Keratinocyte (primary cell): Measurements from ENCODE around the gene MRPL10. TPM values are rescaled to one million over a fixed set of nuclear protein-coding genes. Genes with fewer than 3 reads are reported as not detected.

Experiments
- DNase-seq: peaks from one replicate; pipeline ENCODE4 v3.0.0-alpha.2; 2011; ENCODE audit warnings: low read depth, missing footprints, low spot score
- FAIRE-seq: peaks from 2 replicates; lab custom pipeline; 2011; peaks lifted over from hg19 to GRCh38; lab: Jason Lieb, UNC
- H2AFZ ChIP-seq: 2 replicates; pipeline ENCODE4 v1.6.0; 2012; ENCODE audit warnings: low read length, control low read depth, inconsistent platforms; ENCODE audit not compliant: control insufficient read depth
- H3K27ac ChIP-seq: 2 replicates; pipeline ENCODE4 v1.5.1; 2011; ENCODE audit warnings: low read length; ENCODE audit not compliant: control insufficient read depth, insufficient read depth
- H3K27me3 ChIP-seq: 3 replicates; pipeline ENCODE4 v1.6.0; 2011; ENCODE audit warnings: low read length; ENCODE audit not compliant: control insufficient read depth, insufficient read depth; ENCODE audit errors: extremely low read depth
- H3K36me3 ChIP-seq, 2 experiments: 2 replicates in 1 of 2; 3 replicates in 1 of 2; pipeline ENCODE4 v1.5.1; 2011; ENCODE audit warnings: low read length in 2 of 2, mild to moderate bottlenecking in 1 of 2; ENCODE audit not compliant: control insufficient read depth in 2 of 2, insufficient read depth in 2 of 2; ENCODE audit errors: extremely low read depth in 1 of 2
- H3K4me1 ChIP-seq: 3 replicates; pipeline ENCODE4 v1.5.1; 2011; ENCODE audit warnings: low read length; ENCODE audit not compliant: control insufficient read depth, insufficient read depth; ENCODE audit errors: extremely low read depth
- H3K4me2 ChIP-seq: 3 replicates; pipeline ENCODE4 v1.6.0; 2011; ENCODE audit warnings: low read depth, low read length; ENCODE audit not compliant: control insufficient read depth, insufficient read depth; ENCODE audit errors: extremely low read depth
- H3K4me3 ChIP-seq, 3 experiments: fragments of 200-600 bp in 1 of 3; sonication (generic) in 1 of 3; 2 replicates in 2 of 3; 3 replicates in 1 of 3; pipeline ENCODE4 v1.5.1; 2011 to 2016; ENCODE audit warnings: low read length in 3 of 3, mild to moderate bottlenecking in 3 of 3, control low read depth in 2 of 3, inconsistent platforms in 1 of 3, low read depth in 1 of 3, mixed read lengths in 1 of 3, mixed run types in 1 of 3, moderate library complexity in 1 of 3; ENCODE audit not compliant: control insufficient read depth in 2 of 3, insufficient read depth in 2 of 3; ENCODE audit errors: extremely low read depth in 1 of 3
- H3K79me2 ChIP-seq: 2 replicates; pipeline ENCODE4 v1.6.0; 2012; ENCODE audit warnings: low read length; ENCODE audit not compliant: control insufficient read depth, insufficient read depth
- H3K9ac ChIP-seq: 3 replicates; pipeline ENCODE4 v1.6.0; 2011; ENCODE audit warnings: low read length; ENCODE audit not compliant: control insufficient read depth, insufficient read depth; ENCODE audit errors: extremely low read depth
- H3K9me1 ChIP-seq: 3 replicates; pipeline ENCODE4 v1.6.0; 2011; ENCODE audit warnings: low read length; ENCODE audit not compliant: control insufficient read depth, insufficient read depth; ENCODE audit errors: extremely low read depth
- H3K9me3 ChIP-seq: 2 replicates; pipeline ENCODE4 v1.5.1; 2012; ENCODE audit warnings: low read depth, low read length; ENCODE audit not compliant: control insufficient read depth
- H4K20me1 ChIP-seq: 3 replicates; pipeline ENCODE4 v1.6.0; 2011; ENCODE audit warnings: low read length; ENCODE audit not compliant: control insufficient read depth, insufficient read depth; ENCODE audit errors: extremely low read depth
- CTCF ChIP-seq, 3 experiments: IDR thresholded peaks in 1 of 3; conservative IDR thresholded peaks in 1 of 3; optimal IDR thresholded peaks in 1 of 3; 2 replicates in 2 of 3; 3 replicates in 1 of 3; pipeline versions ENCODE3 to v1.5.1; 2011; ENCODE audit warnings: low read length in 3 of 3, mild to moderate bottlenecking in 3 of 3, moderate library complexity in 2 of 3, control low read depth in 1 of 3, inconsistent platforms in 1 of 3; ENCODE audit not compliant: insufficient read depth in 2 of 3; ENCODE audit errors: extremely low read depth in 1 of 3
- EZH2 ChIP-seq: IDR thresholded peaks from one replicate; pipeline ENCODE4 v1.6.1; 2012; ENCODE audit warnings: inconsistent platforms, mild to moderate bottlenecking, low read length, moderate library complexity
- dilution Hi-C: fragments of 300-500 bp; cut with MboI; formaldehyde crosslinking; loops from one replicate; pipeline ENCODE4 v1.7.0; 2020; ENCODE audit warnings: low sequenced_read_pairs; ENCODE audit not compliant: extremely low pct_ligation_motif_present
- polyA plus RNA-seq, 5 experiments: library from polyadenylated mRNA; depleted of rRNA in 3 of 5; stranded (reverse) in 3 of 5; stranded (forward) in 1 of 5; unstranded in 1 of 5; fragments of >200 nt; gene quantifications; 1 replicate in 1 of 5; 2 replicates in 3 of 5; 3 replicates in 1 of 5; pipeline versions ENCODE4 v1.2.1 to v1.2.3, GENCODE V29; 2011 to 2012; ENCODE audit warnings: missing spikeins in 2 of 5, low read depth in 1 of 5, low replicate concordance in 1 of 5

MRPL10 gene
- polyA plus RNA-seq, 1 donor (not counting 4 experiments of a cell fraction or from before 2014, with no cell fraction given): 42.4 TPM

- no peak for FAIRE-seq
- no peaks in the 10 kb centered on the region for H3K9me1 ChIP-seq
Observed at GRCh38 chr17:47792979-47793378, 38.4 kb downstream of the MRPL10 start.

GRCh38 chr17:47792457-47792856, 38.9 kb downstream of the MRPL10 start:
- H3K27ac ChIP-seq: no peak overlapping the region
- no peak overlapping the region for H3K4me2 ChIP-seq
- no peak for TF ChIP-seq CTCF (optimal IDR thresholded peaks at IDR 0.05 in 1 of 3, IDR thresholded peaks at IDR 0.05 in 1 of 3, conservative IDR thresholded peaks at IDR 0.05 in 1 of 3; ENCODE audit: extremely low read depth in 1 of 3, insufficient read depth in 2 of 3, low read length in 3 of 3)
- TF ChIP-seq EZH2: no peak
- H3K27me3 ChIP-seq: peaks cover 39% of the 10 kb centered on the region
- no peak overlapping the region for H2AFZ ChIP-seq
- no peaks in the 10 kb centered on the region for H3K79me2 ChIP-seq
- FAIRE-seq: no peak
- H3K4me3 ChIP-seq: no peak overlapping the region
- no peak for DNase-seq
- dilution Hi-C loops: no loop called here
- H3K9me3 ChIP-seq: no peaks in the 10 kb centered on the region
- no peaks in the 10 kb centered on the region for H3K4me1 ChIP-seq
- no peaks in the 10 kb centered on the region for H4K20me1 ChIP-seq
- H3K9me1 ChIP-seq: no peaks in the 10 kb centered on the region
- no peaks in the 10 kb centered on the region for H3K36me3 ChIP-seq
- H3K9ac ChIP-seq: no peak overlapping the region

More at GRCh38 chr17:47792979-47793378, 38.4 kb downstream of the MRPL10 start:
- no peak for TF ChIP-seq EZH2
- TF ChIP-seq CTCF (optimal IDR thresholded peaks at IDR 0.05 in 1 of 3, IDR thresholded peaks at IDR 0.05 in 1 of 3, conservative IDR thresholded peaks at IDR 0.05 in 1 of 3; ENCODE audit: extremely low read depth in 1 of 3, insufficient read depth in 2 of 3, low read length in 3 of 3): no peak
- H3K27ac ChIP-seq: no peak overlapping the region
- peaks cover 38% of the 10 kb centered on the region for H3K27me3 ChIP-seq
- H3K4me2 ChIP-seq: no peak overlapping the region
- H3K79me2 ChIP-seq: no peaks in the 10 kb centered on the region
- no peaks in the 10 kb centered on the region for H3K36me3 ChIP-seq
- no peaks in the 10 kb centered on the region for H3K4me1 ChIP-seq
- no peaks in the 10 kb centered on the region for H4K20me1 ChIP-seq
- no peak overlapping the region for H3K9ac ChIP-seq
- no peaks in the 10 kb centered on the region for H3K9me3 ChIP-seq
- no peak overlapping the region for H3K4me3 ChIP-seq
- no peak for DNase-seq
- H2AFZ ChIP-seq: no peak overlapping the region
- dilution Hi-C loops: no loop called here
